ENCODE results near the gene PPEF2.
A peak's percentile ranks its signal among the peaks of the same experiment; 100 is the strongest.

Gene PPEF2

DNA sequence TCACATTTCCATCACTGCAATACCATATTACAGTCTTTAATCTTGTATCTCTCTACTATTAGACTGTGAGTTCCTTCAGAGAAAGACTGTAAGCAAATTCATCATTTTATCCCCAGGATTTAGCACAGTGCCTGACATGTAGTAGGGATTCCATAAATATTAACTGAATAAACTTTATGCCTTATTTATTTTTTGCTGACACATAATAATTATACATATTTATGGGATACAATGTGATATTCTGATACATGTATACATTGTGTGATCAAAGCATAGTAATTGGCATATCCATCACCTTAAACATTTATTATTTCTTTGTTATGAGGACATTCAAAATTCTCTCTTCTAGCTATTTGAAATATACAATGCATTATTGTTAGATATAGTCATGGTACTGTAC is 3.7 kb downstream of the PPEF2 start:
- DNase-seq (ENCODE audit: low read depth in 3 of 3), result no peak

DNA sequence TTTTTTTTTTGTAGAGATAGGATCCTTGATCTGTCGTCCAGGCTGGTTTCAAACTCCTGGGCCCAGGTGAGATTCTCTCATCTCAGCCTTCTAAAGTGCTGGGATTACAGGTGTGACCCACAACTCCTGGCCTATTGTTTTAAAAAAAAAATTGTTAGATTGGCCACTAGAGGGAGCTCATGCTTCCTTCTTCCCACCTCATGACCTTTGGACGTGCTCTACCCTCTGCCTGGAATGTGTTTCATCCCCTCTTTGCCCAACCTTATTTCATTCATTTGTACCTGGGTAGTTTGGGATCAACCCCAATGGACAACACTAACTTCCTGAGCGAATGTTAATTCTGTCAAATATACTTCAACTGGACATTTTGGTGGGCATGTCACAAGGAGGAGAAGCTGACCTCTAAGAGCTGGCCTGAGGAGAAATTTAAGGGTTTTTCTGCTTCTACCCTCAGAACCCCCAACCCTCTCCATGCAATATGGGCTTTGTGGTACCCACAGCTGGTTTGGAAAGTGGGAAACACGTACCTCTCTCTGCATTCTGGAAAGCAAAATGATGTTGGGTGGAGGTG is 6.4 kb downstream of the PPEF2 start:
- peak in 1 of 3 donors; percentile 15 for DNase-seq (ENCODE audit: low read depth in 3 of 3)

DNA sequence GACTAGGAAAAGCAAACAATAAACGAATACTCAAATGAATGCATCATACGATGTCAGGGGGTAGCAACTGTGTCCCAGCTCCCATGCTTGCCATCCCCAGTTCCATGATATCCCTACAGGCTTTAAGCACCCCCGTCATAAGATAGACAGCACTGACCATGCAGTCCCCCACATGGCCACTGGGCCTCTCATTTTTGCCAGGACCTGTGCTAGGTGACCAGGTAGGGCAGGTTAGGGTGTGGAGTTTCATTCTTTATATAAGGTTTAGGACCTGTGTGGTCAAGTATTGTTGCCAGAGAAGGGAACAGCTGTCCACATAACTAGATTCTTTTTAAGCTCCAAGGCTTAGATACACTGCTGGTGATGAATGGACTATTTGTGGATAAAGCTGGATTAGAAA is 9.7 kb downstream of the PPEF2 start:
- no peak for DNase-seq (ENCODE audit: low read depth in 3 of 3)

DNA sequence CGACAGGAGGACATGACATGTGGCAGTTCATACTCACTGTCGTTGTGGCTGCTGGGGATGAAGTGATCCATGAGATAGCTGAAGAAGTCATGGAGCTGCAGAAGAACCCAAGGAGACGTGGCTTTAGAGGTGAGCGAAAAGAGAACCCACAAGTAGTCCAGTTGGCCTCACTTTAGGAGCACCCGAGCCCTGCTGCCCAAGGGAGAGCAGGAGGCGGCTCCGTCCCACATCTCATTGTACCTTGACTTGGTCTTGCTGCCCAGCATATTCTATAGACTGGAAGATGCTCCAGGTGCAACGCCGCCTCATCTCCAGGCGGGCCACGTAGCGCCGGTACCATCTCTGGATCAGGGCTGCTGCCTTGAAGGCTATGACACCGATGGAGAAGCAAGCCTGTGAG is 10.6 kb downstream of the PPEF2 start:
- DNase-seq (ENCODE audit: low read depth in 3 of 3), result no peak

DNA sequence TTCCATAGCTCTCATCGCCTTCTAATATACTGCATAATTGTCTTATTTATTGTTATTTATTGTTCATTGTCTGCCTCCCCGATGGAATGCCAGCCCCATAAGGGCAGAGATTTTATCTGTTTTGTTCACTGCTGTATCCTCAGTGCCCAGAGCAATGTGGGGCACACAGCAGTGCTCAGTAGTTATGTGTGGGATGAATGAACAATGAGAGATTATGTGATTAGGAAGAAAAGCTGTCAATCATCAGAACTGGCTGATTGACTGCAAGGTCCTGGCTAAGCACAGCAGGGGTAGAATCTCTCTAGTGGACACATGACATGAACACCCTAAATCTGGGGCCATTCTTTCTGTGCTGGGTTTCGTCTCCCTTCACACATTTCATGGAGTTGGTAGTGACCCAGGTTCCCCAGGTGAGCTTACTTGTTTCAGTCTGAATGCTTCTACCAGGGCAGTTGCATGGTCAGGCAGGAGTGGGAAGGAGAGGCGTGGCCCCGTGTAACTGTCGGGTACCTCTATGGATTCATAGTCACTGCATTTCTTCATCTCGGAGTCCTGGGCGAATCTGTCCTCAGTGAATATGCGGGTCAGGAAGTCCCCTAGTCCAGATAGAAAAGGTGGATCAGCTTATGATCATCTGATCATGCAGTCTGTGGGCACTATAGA is 12.6 kb downstream of the PPEF2 start:
- DNase-seq (ENCODE audit: low read depth in 3 of 3), result no peak

DNA sequence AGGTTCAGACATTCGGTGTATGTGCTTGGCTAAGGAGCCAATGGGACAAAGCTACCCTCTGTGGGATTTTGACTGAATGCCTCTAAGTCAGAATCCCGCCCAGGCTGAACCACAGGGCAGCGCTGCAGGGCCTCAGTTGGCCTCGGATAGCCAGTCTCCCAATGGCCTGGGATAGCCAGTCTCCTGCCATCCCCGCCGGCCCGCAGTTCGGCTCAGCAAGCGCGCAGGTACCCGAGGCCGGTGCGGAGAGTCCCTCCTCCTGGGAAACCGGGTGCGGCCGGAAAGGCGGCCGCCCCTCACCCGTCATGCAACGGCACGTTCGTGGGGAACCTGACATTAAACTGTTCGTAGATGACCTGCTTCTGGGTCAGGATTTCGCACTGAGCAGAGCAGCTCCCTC is 16.1 kb downstream of the PPEF2 start:
- no peak for DNase-seq (ENCODE audit: low read depth in 3 of 3)

DNA sequence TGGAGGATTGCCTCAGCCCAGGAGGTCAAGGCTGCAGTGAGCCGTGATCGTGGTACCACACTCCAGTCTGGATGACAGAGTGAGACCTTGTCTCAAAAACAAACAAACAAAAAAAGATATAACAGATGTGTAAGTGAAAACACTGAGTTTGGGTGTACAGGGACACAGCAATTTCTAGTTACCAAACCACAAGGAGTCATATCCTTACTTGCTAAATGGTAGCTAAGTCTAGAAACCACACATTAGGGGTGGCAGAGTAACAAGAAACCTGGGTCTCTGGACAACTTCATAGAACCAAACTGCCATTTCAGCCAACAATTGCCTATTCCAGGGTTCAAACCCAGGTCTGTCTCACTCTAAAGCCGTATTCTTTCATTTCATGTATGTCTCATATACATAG is 20.8 kb downstream of the PPEF2 start:
- DNase-seq (ENCODE audit: low read depth in 3 of 3), result no peak

DNA sequence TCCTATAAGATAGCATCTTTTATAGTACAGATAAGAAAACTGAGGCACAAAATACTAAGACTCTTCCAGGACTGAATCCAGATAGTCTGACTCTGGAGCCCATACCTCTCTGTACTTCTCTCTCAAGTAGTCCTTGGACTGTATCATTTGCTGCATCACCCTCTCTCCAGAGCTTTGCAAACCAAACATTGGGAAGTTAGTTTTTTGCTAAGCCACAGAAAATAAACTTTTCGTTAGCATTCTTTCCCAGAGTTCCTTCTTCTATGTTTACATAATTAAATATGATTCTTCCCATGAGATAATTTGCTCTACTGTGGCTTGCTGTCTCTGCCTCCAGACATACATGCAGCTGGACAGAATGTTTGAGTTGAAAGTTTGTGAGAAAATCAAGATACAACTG is 22.0 kb downstream of the PPEF2 start:
- DNase-seq (ENCODE audit: low read depth in 3 of 3), result no peak

DNA sequence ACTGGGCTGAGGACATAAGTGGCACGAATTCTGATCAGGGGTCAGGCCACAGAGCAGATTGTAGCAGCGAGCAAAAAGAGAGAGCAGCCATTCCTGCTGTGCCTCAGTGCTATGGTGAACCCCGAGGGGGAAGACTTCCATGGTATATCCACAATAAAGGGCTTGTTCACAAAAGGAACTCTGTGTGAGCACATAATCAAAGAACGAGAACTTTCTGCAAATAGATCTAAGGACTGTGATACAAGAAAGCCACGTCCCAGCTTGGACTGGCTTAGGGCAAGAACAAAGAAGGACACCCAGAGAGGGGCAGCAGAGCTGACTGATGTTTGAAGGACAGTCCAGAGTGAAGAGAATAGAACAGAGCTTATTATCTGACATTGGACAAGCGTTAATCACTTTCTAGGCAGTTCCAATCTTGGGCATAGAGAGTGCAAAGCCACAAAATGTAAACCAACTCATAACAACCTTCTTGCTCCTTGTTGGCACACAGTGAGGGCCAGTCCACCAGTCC is 24.0 kb downstream of the PPEF2 start:
- no peak for DNase-seq (ENCODE audit: low read depth in 3 of 3)

DNA sequence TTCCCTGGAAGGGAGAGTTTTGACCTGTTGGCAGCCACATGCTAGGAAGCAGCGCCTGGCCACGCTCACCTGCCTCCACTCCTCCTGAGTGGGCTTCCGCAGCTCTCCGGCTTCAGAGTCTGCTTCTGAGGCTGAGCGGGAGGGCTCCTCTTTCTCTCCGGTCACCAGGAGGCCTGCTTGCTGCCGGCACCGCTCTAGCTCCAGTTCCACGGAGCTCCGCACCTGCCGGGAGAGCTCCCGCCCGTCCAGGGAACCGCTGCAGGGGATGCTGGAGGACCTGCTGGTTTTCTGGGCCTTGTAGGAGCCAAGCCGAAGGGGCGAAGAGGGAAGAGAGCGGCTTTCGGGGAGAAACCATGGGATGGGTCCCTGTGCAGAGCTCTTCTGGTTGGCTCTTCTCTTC is 26.0 kb downstream of the PPEF2 start:
- no peak for DNase-seq (ENCODE audit: low read depth in 3 of 3)

DNA sequence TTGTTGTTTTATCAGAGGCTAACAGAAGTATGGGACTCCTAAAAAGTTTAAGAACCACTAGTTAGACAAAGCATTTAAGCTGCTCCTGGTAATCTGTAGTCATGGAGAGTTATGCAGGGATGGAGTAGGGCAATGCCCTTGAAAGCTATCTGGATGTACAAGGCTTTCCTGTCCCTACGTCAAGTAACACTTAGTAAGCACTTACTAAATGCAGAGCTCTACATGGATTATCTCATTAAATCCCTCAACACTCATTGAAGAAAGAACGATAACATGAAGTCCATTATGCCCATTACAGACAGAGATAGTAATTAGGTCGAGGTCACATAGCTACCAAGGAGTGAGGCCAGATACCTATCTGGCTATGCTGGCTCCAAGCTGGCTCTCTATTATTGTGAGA is 33.2 kb downstream of the PPEF2 start:
- no peak for DNase-seq (ENCODE audit: low read depth in 3 of 3)

DNA sequence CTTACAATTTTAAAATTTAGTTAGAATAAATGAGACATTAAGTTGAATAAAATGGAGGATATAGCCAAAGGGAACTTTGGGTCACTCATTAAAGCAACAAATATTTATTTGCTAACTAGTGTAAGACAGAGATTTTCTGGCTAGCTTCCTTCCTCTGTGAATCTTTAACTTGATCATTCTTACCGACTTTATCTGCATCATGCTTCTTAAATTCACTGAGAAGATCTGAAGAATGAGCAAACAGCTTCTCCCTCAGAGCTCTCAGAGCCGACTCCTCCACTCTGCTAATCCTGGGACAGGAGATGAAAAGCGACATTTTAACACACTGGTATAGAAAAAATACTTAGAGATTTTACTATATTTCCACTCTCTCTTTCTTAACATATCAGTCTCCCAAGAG is 35.1 kb downstream of the PPEF2 start:
- DNase-seq (ENCODE audit: low read depth in 3 of 3), result no peak

DNA sequence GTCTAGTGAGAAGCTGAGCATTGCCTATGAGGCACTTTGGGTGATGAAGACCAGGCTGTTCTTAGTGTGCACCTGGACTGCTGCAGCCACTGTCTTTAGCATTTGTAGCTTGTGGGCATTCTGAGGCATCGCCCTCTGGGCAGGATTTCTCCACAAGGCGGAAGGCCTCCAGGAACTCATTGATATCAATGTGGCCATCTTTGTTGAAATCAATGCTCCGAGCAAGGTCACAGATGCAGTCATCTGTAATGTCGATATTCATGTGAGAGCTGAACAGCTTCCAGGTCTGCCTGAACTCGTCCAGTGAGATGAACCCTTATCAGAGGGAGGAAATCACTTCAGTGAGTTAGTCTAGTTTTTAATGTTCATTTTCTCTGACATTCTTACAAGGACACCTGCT is 41.6 kb downstream of the PPEF2 start:
- DNase-seq (ENCODE audit: low read depth in 3 of 3), result no peak

DNA sequence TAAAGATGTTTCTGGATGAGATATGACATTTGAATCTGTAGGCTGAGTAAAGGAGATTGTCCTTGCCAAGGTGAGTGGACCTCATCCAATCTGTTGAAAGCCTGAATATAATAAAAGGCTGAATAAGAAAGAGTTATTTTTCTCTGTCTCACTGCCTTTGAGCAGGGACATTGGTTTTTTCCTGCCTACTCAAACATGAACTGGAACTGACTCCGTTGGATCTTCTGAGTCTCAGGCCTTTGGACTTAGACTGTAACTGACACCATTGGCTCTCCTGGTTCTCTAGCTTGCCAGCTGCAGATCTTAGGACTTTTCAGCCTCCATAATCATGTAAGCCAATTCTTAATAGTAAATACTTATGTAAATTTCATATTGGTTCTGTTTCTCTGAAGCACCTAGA is 43.5 kb downstream of the PPEF2 start:
- DNase-seq (ENCODE audit: low read depth in 3 of 3), result no peak

DNA sequence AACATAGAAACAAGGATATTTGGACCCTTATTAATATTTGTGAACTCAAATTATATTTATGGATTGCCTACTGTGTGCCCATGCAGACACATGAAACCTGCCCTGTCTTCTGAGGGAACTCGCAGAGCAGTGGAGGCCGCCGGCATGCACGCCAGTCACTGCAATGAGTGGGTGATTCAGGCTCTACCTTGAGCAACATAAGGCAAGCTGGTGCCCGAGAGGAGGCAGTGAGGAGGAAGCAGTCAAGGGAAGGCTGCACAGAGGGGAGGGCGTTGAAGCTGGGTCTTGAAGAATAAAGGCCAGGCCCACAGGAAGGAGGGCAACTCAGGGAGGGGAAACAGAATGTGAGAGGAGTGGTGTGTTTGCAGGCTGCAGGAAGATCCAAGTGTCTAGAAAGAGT is 52.8 kb downstream of the PPEF2 start:
- no peak for DNase-seq (ENCODE audit: low read depth in 3 of 3)

DNA sequence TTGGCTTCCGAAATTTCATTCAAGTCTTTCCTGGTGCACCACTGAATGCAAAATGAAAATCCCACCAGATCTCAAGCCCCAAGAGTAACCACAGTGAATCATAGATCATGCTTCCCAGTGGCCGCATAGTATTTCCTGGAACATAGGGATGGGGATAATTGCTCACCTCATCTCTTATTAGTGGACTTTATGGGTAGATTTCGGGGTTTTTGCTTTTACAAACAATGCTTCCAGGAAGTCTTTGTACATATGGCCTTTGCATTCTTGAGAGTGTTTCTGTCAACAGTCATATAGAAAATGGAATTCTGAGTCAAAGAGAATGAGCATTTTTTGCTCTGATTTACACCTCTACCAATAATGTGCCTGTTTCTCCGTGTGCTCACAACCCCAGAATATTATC is 53.4 kb downstream of the PPEF2 start:
- DNase-seq (ENCODE audit: low read depth in 3 of 3), result no peak

DNA sequence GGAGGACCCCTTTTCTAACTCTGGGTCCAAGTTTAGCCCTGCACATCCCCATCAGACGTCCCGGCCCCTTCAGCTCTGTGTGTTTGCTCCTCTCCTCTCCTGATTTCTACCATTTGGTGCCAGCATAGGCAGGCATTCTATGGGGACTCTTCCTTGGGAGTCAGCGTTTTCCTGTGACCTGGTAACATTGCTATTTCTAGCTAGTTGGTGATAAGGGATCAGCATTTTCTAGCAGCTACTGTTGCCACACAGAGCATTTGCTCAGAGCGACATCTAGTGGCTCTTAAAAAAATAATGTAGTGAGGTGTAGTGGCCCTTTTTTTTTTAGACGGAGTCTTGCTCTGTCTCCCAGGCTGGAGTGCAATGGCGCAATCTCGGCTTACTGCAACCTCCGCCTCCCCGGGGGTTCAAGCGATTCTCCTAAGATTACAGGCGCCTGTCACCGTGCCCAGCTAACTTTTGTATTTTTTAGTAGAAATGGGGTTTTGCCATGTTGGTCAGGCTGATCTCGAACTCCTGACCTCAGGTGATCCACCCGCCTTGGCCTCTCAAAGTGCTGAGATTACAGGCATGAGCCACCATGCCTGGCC is 54.0 kb downstream of the PPEF2 start:
- peak in 1 of 3 donors; percentile 6 for DNase-seq (ENCODE audit: low read depth in 3 of 3)

DNA sequence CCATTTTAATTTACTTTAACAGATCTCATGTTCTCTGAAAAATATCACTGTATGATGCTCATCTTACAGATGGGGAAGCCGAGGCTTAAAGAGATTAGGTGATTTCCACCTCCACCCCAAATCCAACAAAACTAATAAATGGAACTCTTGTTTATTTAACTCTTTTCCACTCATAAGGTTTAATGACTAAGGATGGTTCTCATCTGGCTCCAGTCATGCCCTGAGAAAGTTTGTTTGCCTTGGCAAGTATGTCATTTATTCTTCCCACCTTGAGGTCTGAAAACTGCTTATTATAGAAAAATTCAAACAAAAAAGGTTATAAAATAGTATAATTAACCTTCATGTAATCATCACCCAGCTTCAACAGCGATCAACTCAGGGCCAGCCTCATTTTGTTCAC is 56.3 kb downstream of the PPEF2 start:
- DNase-seq (ENCODE audit: low read depth in 3 of 3), result no peak

DNA sequence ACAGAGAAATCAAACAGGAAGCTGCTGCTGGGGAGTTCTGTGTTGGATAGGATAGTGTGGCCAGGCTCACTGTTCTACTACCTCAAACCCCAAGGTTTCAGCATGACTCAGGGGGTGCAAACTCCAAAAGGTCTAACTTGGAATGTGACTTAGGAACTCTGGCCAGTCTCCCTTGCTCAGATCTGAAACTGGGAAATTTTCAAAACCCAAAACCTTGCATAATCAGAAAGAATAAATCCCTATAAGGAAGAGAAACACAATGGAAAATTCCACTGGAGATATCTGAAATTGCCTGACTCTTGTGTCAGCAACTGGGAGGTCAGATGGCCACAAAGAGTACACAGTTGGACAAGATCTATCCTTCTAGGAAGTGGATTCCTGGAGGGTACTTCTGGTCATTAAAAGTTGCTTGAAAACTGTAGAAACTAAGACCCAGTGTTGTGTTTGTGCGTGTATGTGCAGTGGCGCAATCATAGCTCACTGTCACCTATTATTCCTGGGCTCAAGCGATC is 58.0 kb downstream of the PPEF2 start:
- DNase-seq (ENCODE audit: low read depth in 3 of 3), result no peak

DNA sequence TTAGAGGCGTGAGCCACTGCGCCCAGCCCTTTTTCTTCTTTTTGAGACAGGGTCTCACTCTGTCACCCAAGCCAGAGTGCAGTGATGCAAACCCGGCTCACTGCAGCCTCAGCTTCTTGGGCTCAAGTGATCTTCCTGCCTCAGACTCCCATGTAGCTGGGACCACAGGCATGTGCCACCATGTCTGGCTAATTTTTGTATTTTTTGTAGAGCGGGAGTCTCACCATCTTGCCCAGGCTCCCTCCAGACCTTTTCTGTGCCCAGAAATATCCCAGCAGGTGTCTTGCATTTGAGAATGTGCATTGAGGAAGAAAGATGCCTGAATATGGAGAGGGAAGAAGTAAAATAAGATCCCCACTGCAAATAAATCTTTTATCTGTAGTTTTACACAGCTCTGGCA is 58.7 kb downstream of the PPEF2 start:
- DNase-seq (ENCODE audit: low read depth in 3 of 3), result no peak

DNA sequence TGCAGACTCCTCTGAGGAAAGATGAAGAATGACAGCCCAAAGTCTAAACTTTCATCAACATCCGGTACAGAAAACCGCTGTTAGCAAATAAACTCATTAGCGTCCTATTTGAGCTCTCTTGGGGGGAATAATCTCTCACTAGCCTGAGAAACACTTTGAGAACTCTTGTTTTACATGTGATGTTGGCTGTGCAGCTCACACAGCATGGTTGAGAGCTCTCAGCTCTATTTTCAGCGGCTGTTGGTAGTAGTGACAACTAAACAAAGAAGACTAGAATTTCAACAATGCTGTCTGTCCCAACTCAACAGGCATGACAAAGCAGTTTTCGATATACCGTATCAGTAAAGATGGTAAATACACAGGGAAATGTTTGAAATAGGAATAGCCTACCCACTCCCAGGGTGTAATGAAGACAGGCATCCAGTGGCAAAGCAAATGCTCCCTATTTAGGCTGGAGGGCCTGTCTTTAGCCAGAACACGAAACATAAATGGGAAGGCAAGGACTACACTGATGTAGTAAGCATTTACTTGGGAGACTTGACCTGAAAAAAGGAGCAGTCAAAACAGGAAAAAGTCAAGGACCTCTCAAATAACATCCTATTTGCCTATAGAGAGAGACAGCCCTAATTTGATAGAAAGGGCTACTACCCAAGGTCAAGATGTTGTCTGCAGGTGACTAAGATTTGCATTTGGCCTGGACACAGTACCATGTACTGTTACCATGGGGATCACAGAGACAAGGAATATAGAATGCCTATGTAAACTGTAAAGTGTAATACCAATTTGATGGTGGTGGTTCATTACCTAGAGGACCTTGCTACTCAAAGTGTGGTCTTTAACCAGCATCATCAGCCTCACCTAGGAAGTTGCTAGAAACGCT is 60.4 kb downstream of the PPEF2 start:
- DNase-seq (ENCODE audit: low read depth in 3 of 3), result no peak

DNA sequence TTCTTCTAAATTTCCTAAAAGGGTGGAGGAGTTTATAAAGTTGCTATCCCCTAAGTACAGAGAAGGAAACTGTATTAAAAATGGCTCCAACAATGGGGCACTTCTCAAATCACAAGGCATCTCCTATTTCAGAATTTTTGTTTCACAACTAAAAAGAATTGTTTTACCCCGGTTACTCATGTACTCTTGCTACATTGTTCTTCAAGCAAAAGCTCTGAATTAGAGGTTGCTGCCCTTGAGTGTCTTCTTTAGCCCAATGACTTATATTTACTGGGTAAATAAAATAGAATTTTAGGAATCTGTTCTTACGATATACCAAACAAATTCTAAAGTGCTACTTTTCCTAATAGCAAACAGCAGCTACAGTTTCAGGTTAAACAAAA is 67.5 kb downstream of the PPEF2 start:
- no peak for DNase-seq (ENCODE audit: low read depth in 3 of 3)

Measured in stimulated activated CD4-positive, alpha-beta T cell treated with anti-CD3 and anti-CD28 coated beads, TNF-alpha, amount 100 ng/mL, for 48 hours (primary cell).